ENCODE data around the gene OR2C3. TPM values are rescaled to one million over a fixed set of nuclear protein-coding genes. Genes with fewer than 3 reads are reported as not detected.

The OR2C3 gene
- total RNA-seq, 2 experiments from 2014 or later: not detected

DNA sequence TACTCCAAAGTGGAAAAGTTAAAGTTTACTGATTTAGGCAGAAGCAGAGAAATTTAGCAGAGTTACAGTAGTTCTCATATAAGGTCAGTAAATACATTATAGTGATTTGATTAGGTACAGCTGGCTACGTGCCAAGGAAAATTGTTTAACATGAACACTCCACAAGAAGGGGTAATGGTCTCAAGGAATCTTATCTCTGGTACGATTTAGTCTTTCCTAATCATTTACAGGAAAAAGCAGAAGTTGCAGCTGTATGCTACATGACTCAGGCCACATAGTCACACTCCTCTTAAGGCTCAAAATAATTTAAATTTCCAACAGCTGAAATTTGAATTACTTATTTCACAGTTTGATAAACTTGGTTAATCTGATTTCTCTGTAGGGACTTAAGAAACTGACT, 41.5 kb downstream of the OR2C3 start:
- Histone ChIP-seq H3K36me3 (ENCODE audit: insufficient read depth, low read length) (no peaks in the 10 kb centered on the region), H3K4me3 (ENCODE audit: low read depth, low read length, poor library complexity, severe bottlenecking) (no peak overlapping the region), H4K20me1 (ENCODE audit: insufficient read depth, low read length) (no peaks in the 10 kb centered on the region), H3K9me2 (ENCODE audit: insufficient read depth, low read length) (no peaks in the 10 kb centered on the region), H3K27ac (ENCODE audit: low read depth, low read length, poor library complexity, severe bottlenecking) (no peak overlapping the region), H3K4me1 (ENCODE audit: insufficient read depth, low read length, poor library complexity, severe bottlenecking) (no peaks in the 10 kb centered on the region), H3K4me2 (ENCODE audit: low read length) (no peak overlapping the region), H2AFZ (ENCODE audit: low read length) (no peak overlapping the region), H3K9me3 (ENCODE audit: low read length) (no peaks in the 10 kb centered on the region), H3K79me2 (ENCODE audit: insufficient read depth, low read depth, low read length) (no peaks in the 10 kb centered on the region)
- ChIA-PET CTCF (ENCODE audit: unreplicated experiment) (no interaction called here), POLR2A (no interaction called here)
- DNase-seq (ENCODE audit: low spot score): no peak
- BruUV-seq (replicated peaks): no TSS peak
- TF ChIP-seq, protein P1, sequence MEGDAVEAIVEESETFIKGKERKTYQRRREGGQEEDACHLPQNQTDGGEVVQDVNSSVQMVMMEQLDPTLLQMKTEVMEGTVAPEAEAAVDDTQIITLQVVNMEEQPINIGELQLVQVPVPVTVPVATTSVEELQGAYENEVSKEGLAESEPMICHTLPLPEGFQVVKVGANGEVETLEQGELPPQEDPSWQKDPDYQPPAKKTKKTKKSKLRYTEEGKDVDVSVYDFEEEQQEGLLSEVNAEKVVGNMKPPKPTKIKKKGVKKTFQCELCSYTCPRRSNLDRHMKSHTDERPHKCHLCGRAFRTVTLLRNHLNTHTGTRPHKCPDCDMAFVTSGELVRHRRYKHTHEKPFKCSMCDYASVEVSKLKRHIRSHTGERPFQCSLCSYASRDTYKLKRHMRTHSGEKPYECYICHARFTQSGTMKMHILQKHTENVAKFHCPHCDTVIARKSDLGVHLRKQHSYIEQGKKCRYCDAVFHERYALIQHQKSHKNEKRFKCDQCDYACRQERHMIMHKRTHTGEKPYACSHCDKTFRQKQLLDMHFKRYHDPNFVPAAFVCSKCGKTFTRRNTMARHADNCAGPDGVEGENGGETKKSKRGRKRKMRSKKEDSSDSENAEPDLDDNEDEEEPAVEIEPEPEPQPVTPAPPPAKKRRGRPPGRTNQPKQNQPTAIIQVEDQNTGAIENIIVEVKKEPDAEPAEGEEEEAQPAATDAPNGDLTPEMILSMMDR (conservative IDR thresholded peaks at IDR 0.05; ENCODE audit: low read length): no peak
- no peak for TF ChIP-seq EZH2phosphoT487 (IDR thresholded peaks at IDR 0.05; ENCODE audit: borderline replicate concordance, low read depth, low read length)
- intact Hi-C loops (cut with micrococcal nuclease; ENCODE audit: unreplicated experiment): no loop called here

DNA sequence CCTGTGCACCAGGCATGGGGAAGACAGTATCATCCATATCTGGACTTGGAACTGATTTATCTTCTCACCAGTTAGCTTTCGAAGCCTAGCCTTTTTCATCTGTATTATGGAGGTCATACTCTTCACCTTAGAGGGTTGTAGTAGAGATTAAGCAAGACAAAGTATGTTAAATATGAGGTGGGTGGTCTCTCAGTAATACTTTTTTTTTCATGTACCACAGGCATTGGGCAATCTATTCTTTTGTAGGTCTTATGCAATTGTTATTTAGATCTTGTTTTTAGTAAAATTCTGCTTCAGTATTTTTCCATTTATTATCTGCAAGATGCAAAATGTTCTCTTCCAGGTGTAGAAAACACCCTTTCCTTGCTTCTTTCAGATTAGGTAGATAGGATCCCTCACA, 43.1 kb downstream of the OR2C3 start:
- intact Hi-C loops (cut with micrococcal nuclease; ENCODE audit: unreplicated experiment): no loop called here
- no TSS peak for BruUV-seq (replicated peaks)
- POLR2A ChIA-PET: no interaction called here

DNA sequence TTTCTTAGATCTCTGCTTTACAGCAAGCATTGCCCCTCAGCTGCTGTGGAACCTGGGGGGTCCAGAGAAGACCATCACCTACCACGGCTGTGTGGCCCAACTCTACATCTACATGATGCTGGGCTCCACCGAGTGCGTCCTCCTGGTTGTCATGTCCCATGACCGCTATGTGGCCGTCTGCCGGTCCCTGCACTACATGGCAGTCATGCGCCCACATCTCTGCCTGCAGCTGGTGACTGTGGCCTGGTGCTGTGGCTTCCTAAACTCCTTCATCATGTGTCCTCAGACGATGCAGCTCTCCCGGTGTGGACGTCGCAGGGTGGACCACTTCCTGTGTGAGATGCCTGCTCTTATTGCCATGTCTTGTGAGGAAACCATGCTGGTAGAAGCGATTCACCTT, 44.9 kb downstream of the OR2C3 start:
- CTCF ChIA-PET (ENCODE audit: unreplicated experiment): interaction anchor here (0.6 kb wide), 1 partner anchor 205 kb away, joined by 3 read pairs; no protein-coding TSS in a partner anchor
- Histone ChIP-seq H3K27ac (ENCODE audit: low read depth, low read length, poor library complexity, severe bottlenecking) (no peak overlapping the region), H3K79me2 (ENCODE audit: insufficient read depth, low read depth, low read length) (no peaks in the 10 kb centered on the region), H3K9me3 (ENCODE audit: low read length) (no peaks in the 10 kb centered on the region), H4K20me1 (ENCODE audit: insufficient read depth, low read length) (no peaks in the 10 kb centered on the region), H3K4me2 (ENCODE audit: low read length) (no peak overlapping the region), H2AFZ (ENCODE audit: low read length) (no peak overlapping the region), H3K4me3 (ENCODE audit: low read depth, low read length, poor library complexity, severe bottlenecking) (no peak overlapping the region), H3K4me1 (ENCODE audit: insufficient read depth, low read length, poor library complexity, severe bottlenecking) (no peaks in the 10 kb centered on the region), H3K36me3 (ENCODE audit: insufficient read depth, low read length) (no peaks in the 10 kb centered on the region), H3K9me2 (ENCODE audit: insufficient read depth, low read length) (no peaks in the 10 kb centered on the region)
- intact Hi-C loops (cut with micrococcal nuclease; ENCODE audit: unreplicated experiment): no loop called here
- BruUV-seq (replicated peaks): no TSS peak
- TF ChIP-seq EZH2phosphoT487 (IDR thresholded peaks at IDR 0.05; ENCODE audit: borderline replicate concordance, low read depth, low read length): no peak
- TF ChIP-seq, protein P1 (conservative IDR thresholded peaks at IDR 0.05; ENCODE audit: low read length): no peak
- DNase-seq (ENCODE audit: low spot score): no peak
- POLR2A ChIA-PET: no interaction called here

More for the DNA sequence above, 43.1 kb downstream of the OR2C3 start:
- H2AFZ ChIP-seq (ENCODE audit: low read length): no peak overlapping the region
- H3K9me2 ChIP-seq (ENCODE audit: insufficient read depth, low read length): no peaks in the 10 kb centered on the region
- H3K4me2 ChIP-seq (ENCODE audit: low read length): no peak overlapping the region
- H3K9me3 ChIP-seq (ENCODE audit: low read length): no peaks in the 10 kb centered on the region
- no peaks in the 10 kb centered on the region for H3K4me1 ChIP-seq (ENCODE audit: insufficient read depth, low read length, poor library complexity, severe bottlenecking)
- TF ChIP-seq, protein P1 (conservative IDR thresholded peaks at IDR 0.05; ENCODE audit: low read length): no peak
- no peak for TF ChIP-seq EZH2phosphoT487 (IDR thresholded peaks at IDR 0.05; ENCODE audit: borderline replicate concordance, low read depth, low read length)
- no peak overlapping the region for H3K27ac ChIP-seq (ENCODE audit: low read depth, low read length, poor library complexity, severe bottlenecking)
- H3K4me3 ChIP-seq (ENCODE audit: low read depth, low read length, poor library complexity, severe bottlenecking): no peak overlapping the region
- DNase-seq (ENCODE audit: low spot score): no peak
- CTCF ChIA-PET (ENCODE audit: unreplicated experiment): no interaction called here
- no peaks in the 10 kb centered on the region for H4K20me1 ChIP-seq (ENCODE audit: insufficient read depth, low read length)
- H3K36me3 ChIP-seq (ENCODE audit: insufficient read depth, low read length): no peaks in the 10 kb centered on the region
- H3K79me2 ChIP-seq (ENCODE audit: insufficient read depth, low read depth, low read length): no peaks in the 10 kb centered on the region

Measured in OCI-LY7 (cell line).